Activated B cell treated with CpG ODN at 0.5 μM for 24 hours (primary cell): ENCODE data around the gene MED27. TPM values are rescaled to one million over a fixed set of nuclear protein-coding genes. Genes with fewer than 3 reads are reported as not detected.

Source experiments
- ATAC-seq: fragments of 200-7000 bp; cut with Tn5 transposase; one replicate; pipeline ENCODE4 v1.10.0; 2021; ENCODE audit warnings: low read depth, mild to moderate bottlenecking, moderate library complexity
- CTCF ChIA-PET: fragments of 350-600 bp; sonication (Branson Sonifier 250); formaldehyde crosslinking; loops from one replicate; lab custom pipeline; 2021; ENCODE audit warnings: antibody characterized with exemption; lab: Charles Lee
- POLR2A ChIA-PET: fragments of 350-600 bp; sonication (Branson Sonifier 250); formaldehyde crosslinking; loops from one replicate; lab custom pipeline; 2021; ENCODE audit warnings: antibody characterized with exemption; lab: Charles Lee
- DNase-seq: peaks from one replicate; pipeline ENCODE4 v3.0.0; 2022
- H3K27ac Mint-ChIP-seq: one replicate; pipeline ENCODE4 v1.8.0; 2020; ENCODE audit warnings: mixed read lengths
- H3K27me3 Mint-ChIP-seq: one replicate; pipeline ENCODE4 v1.8.0; 2021; ENCODE audit warnings: mixed read lengths
- H3K36me3 Mint-ChIP-seq: one replicate; pipeline ENCODE4 v1.8.0; 2021; ENCODE audit warnings: low read depth, mixed read lengths
- H3K4me1 Mint-ChIP-seq: one replicate; pipeline ENCODE4 v1.8.0; 2021; ENCODE audit warnings: mixed read lengths
- H3K4me3 Mint-ChIP-seq: one replicate; pipeline ENCODE4 v1.8.0; 2020; ENCODE audit warnings: mild to moderate bottlenecking, mixed read lengths
- H3K9me3 Mint-ChIP-seq: one replicate; pipeline ENCODE4 v1.8.0; 2020; ENCODE audit warnings: mixed read lengths
- intact Hi-C: fragments of 100-400 bp; cut with micrococcal nuclease; formaldehyde crosslinking; loops from one replicate; pipeline ENCODE4 v1.15.1; 2024
- total RNA-seq: library from RNA; stranded (reverse); gene quantifications from 2 replicates; pipeline ENCODE4 v1.2.3, GENCODE V29; 2022
- TF ChIP-seq, protein P1 (sequence below): fragments of 200-600 bp; IDR thresholded peaks from one replicate; pipeline ENCODE4 v1.8.0; 2022; ENCODE audit warnings: antibody characterized with exemption, mild to moderate bottlenecking

MED27 gene
- total RNA-seq, 1 donor from 2014 or later = 24.5 TPM

DNA sequence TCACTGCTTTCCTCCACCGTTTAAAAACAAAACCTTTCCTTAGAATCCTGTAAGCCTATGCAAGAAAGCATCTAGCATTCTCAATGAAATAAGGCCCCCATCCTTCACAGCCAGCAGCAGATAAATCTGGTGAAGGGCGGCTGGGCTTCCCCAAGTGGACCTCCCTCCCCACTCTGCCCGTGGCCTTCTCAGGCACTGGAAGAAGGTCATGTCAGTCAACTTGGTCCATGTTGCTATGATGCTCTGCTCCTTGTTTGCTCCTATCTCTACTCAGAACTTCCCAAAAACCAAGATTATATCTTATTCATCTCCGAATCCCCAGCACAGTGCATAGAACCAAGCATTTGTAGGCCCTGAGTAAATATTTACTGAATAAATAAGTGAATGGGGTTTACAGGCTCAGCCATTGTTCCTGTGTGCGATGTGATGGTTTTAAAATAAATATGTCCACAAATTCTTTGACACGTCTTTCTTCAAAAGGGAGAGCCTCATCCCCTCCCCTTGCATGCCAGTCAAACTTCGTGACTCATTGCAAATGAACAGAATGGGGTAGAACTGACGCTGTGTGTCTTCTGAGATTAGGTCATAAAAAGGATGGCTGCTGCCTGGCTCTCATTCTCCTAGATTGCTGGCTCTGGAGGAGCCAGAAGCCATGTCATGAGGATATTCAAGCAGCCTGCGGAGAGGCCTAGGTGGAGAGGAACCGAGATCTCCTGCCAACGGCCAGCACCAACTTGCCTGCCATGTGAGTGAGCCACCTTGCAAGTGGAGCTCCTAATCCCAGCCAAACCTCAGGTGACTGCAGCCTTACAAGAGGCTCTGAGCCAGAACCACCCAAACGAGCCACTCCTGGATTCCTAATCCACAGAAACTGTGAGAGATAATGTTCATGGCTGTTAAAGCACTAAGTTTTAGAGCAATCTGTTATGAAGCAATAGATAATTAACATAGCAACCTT, 70.5 kb downstream of the MED27 start:
- no peak for ATAC-seq
- H3K27me3 Mint-ChIP-seq = no peaks in the 10 kb centered on the region
- no peaks in the 10 kb centered on the region for H3K9me3 Mint-ChIP-seq
- no peak overlapping the region for H3K27ac Mint-ChIP-seq
- H3K36me3 Mint-ChIP-seq = peaks cover 34% of the 10 kb centered on the region
- TF ChIP-seq, protein P1, sequence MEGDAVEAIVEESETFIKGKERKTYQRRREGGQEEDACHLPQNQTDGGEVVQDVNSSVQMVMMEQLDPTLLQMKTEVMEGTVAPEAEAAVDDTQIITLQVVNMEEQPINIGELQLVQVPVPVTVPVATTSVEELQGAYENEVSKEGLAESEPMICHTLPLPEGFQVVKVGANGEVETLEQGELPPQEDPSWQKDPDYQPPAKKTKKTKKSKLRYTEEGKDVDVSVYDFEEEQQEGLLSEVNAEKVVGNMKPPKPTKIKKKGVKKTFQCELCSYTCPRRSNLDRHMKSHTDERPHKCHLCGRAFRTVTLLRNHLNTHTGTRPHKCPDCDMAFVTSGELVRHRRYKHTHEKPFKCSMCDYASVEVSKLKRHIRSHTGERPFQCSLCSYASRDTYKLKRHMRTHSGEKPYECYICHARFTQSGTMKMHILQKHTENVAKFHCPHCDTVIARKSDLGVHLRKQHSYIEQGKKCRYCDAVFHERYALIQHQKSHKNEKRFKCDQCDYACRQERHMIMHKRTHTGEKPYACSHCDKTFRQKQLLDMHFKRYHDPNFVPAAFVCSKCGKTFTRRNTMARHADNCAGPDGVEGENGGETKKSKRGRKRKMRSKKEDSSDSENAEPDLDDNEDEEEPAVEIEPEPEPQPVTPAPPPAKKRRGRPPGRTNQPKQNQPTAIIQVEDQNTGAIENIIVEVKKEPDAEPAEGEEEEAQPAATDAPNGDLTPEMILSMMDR = no peak
- intact Hi-C loops = no loop called here
- no peak overlapping the region for H3K4me3 Mint-ChIP-seq
- no peak for DNase-seq
- ChIA-PET CTCF (no interaction called here), POLR2A (no interaction called here)
- H3K4me1 Mint-ChIP-seq = peaks cover 9% of the 10 kb centered on the region

DNA sequence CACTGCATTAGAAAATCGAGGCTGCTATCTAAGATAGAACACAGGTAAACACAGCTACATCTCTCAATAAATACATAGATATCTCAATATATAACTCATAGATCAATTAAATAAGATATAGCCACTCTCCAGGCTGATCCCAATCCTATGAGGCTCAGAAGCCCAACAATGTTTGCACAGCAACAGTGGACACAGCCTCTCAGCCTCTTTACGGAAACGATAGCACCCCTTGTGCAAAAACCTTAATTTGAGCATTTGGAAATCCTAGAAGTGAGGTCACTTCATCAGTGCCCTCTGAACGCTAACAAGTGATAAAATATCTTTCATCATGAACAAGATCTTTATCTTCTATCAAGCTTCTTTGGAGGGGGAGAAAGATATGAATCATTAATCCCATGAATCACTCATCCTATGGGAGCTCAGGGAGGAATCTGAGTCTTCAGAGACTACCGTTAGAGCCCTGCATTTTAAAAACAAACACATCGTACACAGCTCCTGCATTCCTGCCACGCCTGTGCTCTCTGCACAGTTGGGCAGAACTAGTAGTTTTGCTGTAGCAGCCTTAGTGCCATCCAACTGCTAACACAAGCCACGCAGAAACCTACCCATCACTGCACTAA, 71.4 kb downstream of the MED27 start:
- no peak for DNase-seq
- ATAC-seq = no peak
- no peak overlapping the region for H3K4me3 Mint-ChIP-seq
- ChIA-PET CTCF (no interaction called here), POLR2A (no interaction called here)
- H3K27me3 Mint-ChIP-seq = no peaks in the 10 kb centered on the region
- peaks cover 17% of the 10 kb centered on the region for H3K4me1 Mint-ChIP-seq
- H3K9me3 Mint-ChIP-seq = no peaks in the 10 kb centered on the region
- TF ChIP-seq, protein P1 = no peak
- peaks cover 28% of the 10 kb centered on the region for H3K36me3 Mint-ChIP-seq
- no peak overlapping the region for H3K27ac Mint-ChIP-seq
- intact Hi-C loops = no loop called here

DNA sequence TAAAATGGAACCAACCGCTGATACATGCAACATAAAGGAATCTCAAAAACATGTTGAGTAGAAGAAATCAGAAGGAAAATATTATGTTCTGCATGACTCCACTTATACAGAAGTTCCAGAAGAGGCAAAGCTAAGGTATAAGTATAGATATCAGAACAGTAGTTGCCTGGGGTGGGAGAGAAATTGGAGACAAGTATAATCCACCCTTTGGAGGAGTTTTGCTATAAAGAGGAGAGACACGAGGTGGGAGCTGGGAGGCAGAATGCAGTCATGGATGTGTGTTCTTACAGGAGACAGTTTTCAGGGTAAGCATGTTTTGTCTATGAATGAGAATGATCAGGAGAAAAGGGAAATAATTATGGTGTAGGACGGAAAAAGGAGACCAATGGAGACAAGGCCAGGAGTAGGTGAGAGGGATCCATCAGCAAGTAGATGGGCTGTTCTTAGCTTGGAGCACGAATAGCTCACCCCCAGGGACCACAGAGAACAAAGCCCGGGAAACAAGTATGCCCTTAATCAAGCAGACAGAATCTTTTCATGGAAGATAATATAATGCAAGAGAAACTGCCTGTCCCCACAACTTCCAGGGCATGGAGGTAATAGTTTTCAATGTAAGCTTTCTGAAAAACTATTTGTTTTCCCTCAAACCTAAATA, 72.2 kb downstream of the MED27 start:
- H3K4me1 Mint-ChIP-seq = peaks cover 17% of the 10 kb centered on the region
- TF ChIP-seq, protein P1 = no peak
- H3K4me3 Mint-ChIP-seq = no peak overlapping the region
- ATAC-seq (no peak), DNase-seq (no peak)
- H3K36me3 Mint-ChIP-seq = peaks cover 20% of the 10 kb centered on the region
- intact Hi-C loops = no loop called here
- ChIA-PET POLR2A (no interaction called here), CTCF (no interaction called here)
- no peaks in the 10 kb centered on the region for H3K9me3 Mint-ChIP-seq
- H3K27ac Mint-ChIP-seq = no peak overlapping the region
- no peaks in the 10 kb centered on the region for H3K27me3 Mint-ChIP-seq

DNA sequence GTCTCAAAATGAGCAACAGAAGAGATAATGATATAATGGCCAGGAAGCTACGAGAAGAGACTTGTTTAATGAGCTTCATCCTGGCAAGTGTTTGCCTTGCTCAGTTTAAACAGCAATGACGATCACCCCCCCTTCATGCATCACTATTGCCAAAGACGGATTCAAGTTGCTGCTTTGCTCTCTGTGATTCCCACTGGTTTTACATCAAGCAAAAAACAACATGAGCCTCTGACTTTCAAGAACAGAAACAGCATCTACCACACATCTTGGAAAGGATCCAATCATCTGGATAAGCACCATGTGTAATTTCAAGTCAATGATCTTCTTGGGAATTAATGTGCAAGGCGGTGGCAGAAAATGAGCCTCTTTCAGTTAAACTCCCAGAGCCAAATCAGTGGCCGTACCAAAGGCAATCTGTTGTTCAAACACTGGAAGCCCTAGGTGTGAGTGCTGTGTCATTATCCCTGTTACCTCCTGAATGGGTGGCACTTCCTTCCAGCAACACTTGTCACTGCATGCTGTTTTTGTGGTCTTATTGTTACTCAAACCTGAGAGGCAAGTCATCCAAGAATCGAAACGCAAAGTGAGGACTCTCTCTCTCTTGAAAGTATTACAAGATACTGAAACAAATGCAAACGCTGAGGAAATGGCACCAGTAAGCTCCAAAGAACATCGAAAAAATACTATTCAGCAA, 72.8 kb downstream of the MED27 start:
- no peak for ATAC-seq
- Mint-ChIP-seq H3K4me3 (no peak overlapping the region), H3K27ac (no peak overlapping the region), H3K36me3 (peaks cover 19% of the 10 kb centered on the region), H3K4me1 (peaks cover 17% of the 10 kb centered on the region), H3K27me3 (no peaks in the 10 kb centered on the region), H3K9me3 (no peaks in the 10 kb centered on the region)
- ChIA-PET CTCF (no interaction called here), POLR2A (no interaction called here)
- no peak for DNase-seq
- intact Hi-C loops = no loop called here
- TF ChIP-seq, protein P1 = no peak
